T-cell (primary cell): Measurements from ENCODE around the gene AFMID. TPM values are rescaled to one million over a fixed set of nuclear protein-coding genes. Genes with fewer than 3 reads are reported as not detected.
A peak's percentile ranks its signal among the peaks of the same experiment; 100 is the strongest.

Experiments used
- ATAC-seq, 4 experiments: fragments of 200-7000 bp in 3 of 4; fragments of 150-1000 bp in 1 of 4; cut with Tn5 transposase; replicated peaks in 1 of 4; 1 replicate in 3 of 4; 2 replicates in 1 of 4; pipeline ENCODE4 v1.10.0; 2021; ENCODE audit warnings: moderate library complexity in 3 of 4, mild to moderate bottlenecking in 2 of 4, moderate number of reproducible peaks in 1 of 4
- CTCF ChIA-PET, 2 donors: fragments of 300-600 bp; sonication (Branson Sonifier 250); formaldehyde crosslinking; loops; one replicate each; lab custom pipeline; 2022; ENCODE audit warnings: antibody characterized with exemption in 2 of 2; lab: Charles Lee
- POLR2A ChIA-PET, 2 donors: fragments of 300-600 bp; sonication (Branson Sonifier 250); formaldehyde crosslinking; loops; one replicate each; lab custom pipeline; 2022; ENCODE audit warnings: antibody characterized with exemption in 2 of 2; lab: Charles Lee
- DNase-seq, 35 experiments: peaks; one replicate each; pipeline versions ENCODE4 v3.0.0 to v3.0.0-alpha.2; 2013 to 2023
- H3K27ac ChIP-seq: one replicate; pipeline ENCODE4 v1.5.1; 2013; ENCODE audit warnings: low read length
- H3K27me3 ChIP-seq, 2 experiments: replicated peaks in 1 of 2; 1 replicate in 1 of 2; 2 replicates in 1 of 2; pipeline versions ENCODE4 v1.6.1 to v1.7.0; 2013; ENCODE audit warnings: low read length in 1 of 2, mixed read lengths in 1 of 2; ENCODE audit not compliant: control insufficient read depth in 2 of 2, insufficient read depth in 2 of 2; ENCODE audit errors: extremely low read depth in 1 of 2
- H3K36me3 ChIP-seq, 2 donors: 1 replicate in 1 of 2; 2 replicates in 1 of 2; pipeline versions ENCODE4 v1.6.1 to v1.7.0; 2013; ENCODE audit warnings: low read length in 1 of 2; ENCODE audit not compliant: control insufficient read depth in 2 of 2, insufficient read depth in 1 of 2; ENCODE audit errors: extremely low read depth in 1 of 2
- H3K4me1 ChIP-seq, 2 experiments: 1 replicate in 1 of 2; 2 replicates in 1 of 2; pipeline versions ENCODE4 v1.6.1 to v1.7.0; 2013; ENCODE audit warnings: low read length in 2 of 2, mixed read lengths in 1 of 2; ENCODE audit not compliant: insufficient read depth in 2 of 2, control insufficient read depth in 1 of 2; ENCODE audit errors: extremely low read depth in 1 of 2
- H3K4me3 ChIP-seq, 2 donors: 1 replicate in 1 of 2; 2 replicates in 1 of 2; pipeline versions ENCODE4 v1.5.1 to v1.7.0; 2013; ENCODE audit warnings: mild to moderate bottlenecking in 2 of 2, low read length in 1 of 2, moderate library complexity in 1 of 2; ENCODE audit not compliant: control insufficient read depth in 1 of 2; ENCODE audit errors: extremely low read depth in 1 of 2
- H3K9me3 ChIP-seq: 2 replicates; pipeline ENCODE4 v1.7.0; 2013
- H3K27ac Mint-ChIP-seq, 2 donors: one replicate each; pipeline ENCODE4 v1.8.0; 2020 to 2021; ENCODE audit warnings: mild to moderate bottlenecking in 2 of 2, mixed read lengths in 2 of 2
- H3K27me3 Mint-ChIP-seq, 2 donors: one replicate each; pipeline ENCODE4 v1.8.0; 2021 to 2022; ENCODE audit warnings: mixed read lengths in 2 of 2
- H3K36me3 Mint-ChIP-seq: one replicate; pipeline ENCODE4 v1.8.0; 2021; ENCODE audit warnings: mixed read lengths
- H3K4me1 Mint-ChIP-seq, 3 donors: one replicate each; pipeline ENCODE4 v1.8.0; 2020 to 2022; ENCODE audit warnings: mixed read lengths in 3 of 3, mild to moderate bottlenecking in 1 of 3
- H3K4me3 Mint-ChIP-seq, 3 donors: one replicate each; pipeline ENCODE4 v1.8.0; 2020 to 2022; ENCODE audit warnings: mild to moderate bottlenecking in 3 of 3, mixed read lengths in 3 of 3, moderate library complexity in 3 of 3
- H3K9me3 Mint-ChIP-seq, 3 donors: one replicate each; pipeline ENCODE4 v1.8.0; 2020 to 2022; ENCODE audit warnings: mixed read lengths in 3 of 3
- WGBS: methylation state at CpG from one replicate; pipeline ENCODE4 v1.1.5; 2013; ENCODE audit warnings: missing lambda C conversion rate; ENCODE audit not compliant: insufficient coverage; 5-methylcytosine and 5-hydroxymethylcytosine counted together
- total RNA-seq, 35 experiments: library from RNA in 6 of 35; stranded (reverse) in 6 of 35; fragments of 120-200 nt in 1 of 35; gene quantifications; one replicate each; pipeline versions ENCODE4 v1.2.1 to v1.2.4 and lab custom pipeline; 2013 to 2026

AFMID gene
- total RNA-seq, 5 donors from 2014 or later (not counting 1 experiment from before 2014, with no cell fraction given): 2.3 to 5.9 (median 3.4) TPM

GRCh38 chr17:78247304-78247703, 60.1 kb downstream of the AFMID start:
- no peaks in the 10 kb centered on the region for H3K36me3 ChIP-seq
- peaks cover 0 to 3% (median 2%) of the 10 kb centered on the region in 3 donors for H3K9me3 Mint-ChIP-seq
- H3K36me3 Mint-ChIP-seq: no peaks in the 10 kb centered on the region
- H3K4me1 Mint-ChIP-seq: peaks cover 16 to 26% (median 23%) of the 10 kb centered on the region in 3 donors
- POLR2A ChIA-PET: no interaction called here
- H3K9me3 ChIP-seq: no peaks in the 10 kb centered on the region
- H3K4me1 ChIP-seq: peaks cover 11 to 29% of the 10 kb centered on the region in 2 experiments
- peaks cover 0 to 16% of the 10 kb centered on the region in 2 experiments for H3K27me3 ChIP-seq
- H3K4me3 Mint-ChIP-seq: no peak overlapping the region
- ATAC-seq: no peak
- no peak overlapping the region for H3K27ac ChIP-seq
- CTCF ChIA-PET: interaction anchor here in 1 of 2 donors (0.7 kb wide), 1 partner anchor 108 kb away, joined by 3 read pairs; no protein-coding TSS in a partner anchor
- H3K27ac Mint-ChIP-seq: no peak overlapping the region
- H3K27me3 Mint-ChIP-seq: no peaks in the 10 kb centered on the region
- 90% methylated on average over 2 of the region's 8 CpGs for WGBS
- no peak overlapping the region for H3K4me3 ChIP-seq
- DNase-seq: no peak

GRCh38 chr17:78248051-78248914, 61.1 kb downstream of the AFMID start:
- CTCF ChIA-PET: no interaction called here
- Histone ChIP-seq H3K27me3 (peaks cover 0 to 16% of the 10 kb centered on the region in 2 experiments), H3K9me3 (no peaks in the 10 kb centered on the region)

DNA sequence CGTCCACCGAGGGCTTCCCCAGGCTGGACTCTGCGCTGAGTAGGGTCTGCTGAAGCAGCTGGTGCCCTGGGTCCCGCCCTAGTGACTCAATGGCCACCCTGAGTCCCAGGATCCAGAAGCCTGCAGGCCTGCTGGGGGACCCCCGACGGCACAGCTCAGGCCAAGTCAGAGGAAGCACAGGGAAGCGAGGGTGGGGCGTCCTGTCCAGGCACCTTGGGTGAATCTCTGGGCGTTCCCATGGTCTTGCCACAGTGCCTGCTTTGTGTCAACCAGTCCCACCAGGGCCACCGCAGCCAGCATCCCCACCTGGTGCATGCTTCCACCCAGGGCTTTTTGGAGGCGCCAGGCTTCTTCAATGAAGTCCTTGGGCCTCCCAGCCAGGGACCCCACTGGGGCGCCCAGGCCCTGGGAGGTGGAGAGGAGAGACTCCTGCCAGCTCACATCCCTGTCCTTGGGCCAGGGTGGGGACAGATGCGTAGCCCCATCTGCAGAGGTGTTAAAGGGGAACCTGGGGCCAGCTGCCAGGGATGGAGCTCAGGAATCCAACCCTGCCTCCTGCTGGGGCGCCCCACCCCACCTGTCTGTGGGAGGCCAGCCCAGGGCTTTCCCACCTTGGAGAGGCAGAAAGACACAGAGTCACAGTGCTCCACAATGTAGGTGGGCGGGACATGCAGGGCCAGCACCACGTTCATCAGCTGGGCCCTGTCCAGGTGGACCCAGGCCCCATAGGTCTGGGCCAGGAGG, 62.1 kb downstream of the AFMID start:
- H3K4me3 Mint-ChIP-seq: peak overlapping the region in 1 of 3 donors; percentile 39
- Histone ChIP-seq H3K27ac (no peak overlapping the region), H3K4me3 (no peak overlapping the region), H3K4me1 (peaks cover 20 to 47% of the 10 kb centered on the region in 2 experiments), H3K36me3 (no peaks in the 10 kb centered on the region), H3K27me3 (peaks cover 0 to 16% of the 10 kb centered on the region in 2 experiments), H3K9me3 (no peaks in the 10 kb centered on the region)
- no peak for DNase-seq
- ATAC-seq: no peak
- POLR2A ChIA-PET: interaction anchor here in 1 of 2 donors (0.6 kb wide), 1 partner anchor 47 kb away, joined by 5 read pairs; no protein-coding TSS in a partner anchor
- no peak overlapping the region for H3K27ac Mint-ChIP-seq
- no peaks in the 10 kb centered on the region for H3K36me3 Mint-ChIP-seq
- H3K4me1 Mint-ChIP-seq: peaks cover 32 to 39% (median 37%) of the 10 kb centered on the region in 3 donors
- WGBS: 93% methylated on average over 13 of the region's 16 CpGs
- no peaks in the 10 kb centered on the region for H3K27me3 Mint-ChIP-seq
- CTCF ChIA-PET: interaction anchor here (0.9 to 1.9 kb wide), 5 partner anchors 164 to 230 kb away, joined by 3 to 5 read pairs (median 4); no protein-coding TSS in a partner anchor
- peaks cover 0 to 3% (median 2%) of the 10 kb centered on the region in 3 donors for H3K9me3 Mint-ChIP-seq

More at GRCh38 chr17:78248051-78248914, 61.1 kb downstream of the AFMID start:
- Mint-ChIP-seq H3K27me3 (no peaks in the 10 kb centered on the region), H3K27ac (no peak overlapping the region), H3K4me3 (no peak overlapping the region), H3K36me3 (no peaks in the 10 kb centered on the region), H3K9me3 (peaks cover 0 to 3% (median 2%) of the 10 kb centered on the region in 3 donors), H3K4me1 (peaks cover 26 to 36% (median 32%) of the 10 kb centered on the region in 3 donors)
- 90% methylated on average over 23 of the region's 30 CpGs for WGBS
- no peaks in the 10 kb centered on the region for H3K36me3 ChIP-seq
- DNase-seq (no peak), ATAC-seq (no peak)
- peaks cover 19 to 39% of the 10 kb centered on the region in 2 experiments for H3K4me1 ChIP-seq
- no peak overlapping the region for H3K4me3 ChIP-seq
- no peak overlapping the region for H3K27ac ChIP-seq
- POLR2A ChIA-PET: no interaction called here

DNA sequence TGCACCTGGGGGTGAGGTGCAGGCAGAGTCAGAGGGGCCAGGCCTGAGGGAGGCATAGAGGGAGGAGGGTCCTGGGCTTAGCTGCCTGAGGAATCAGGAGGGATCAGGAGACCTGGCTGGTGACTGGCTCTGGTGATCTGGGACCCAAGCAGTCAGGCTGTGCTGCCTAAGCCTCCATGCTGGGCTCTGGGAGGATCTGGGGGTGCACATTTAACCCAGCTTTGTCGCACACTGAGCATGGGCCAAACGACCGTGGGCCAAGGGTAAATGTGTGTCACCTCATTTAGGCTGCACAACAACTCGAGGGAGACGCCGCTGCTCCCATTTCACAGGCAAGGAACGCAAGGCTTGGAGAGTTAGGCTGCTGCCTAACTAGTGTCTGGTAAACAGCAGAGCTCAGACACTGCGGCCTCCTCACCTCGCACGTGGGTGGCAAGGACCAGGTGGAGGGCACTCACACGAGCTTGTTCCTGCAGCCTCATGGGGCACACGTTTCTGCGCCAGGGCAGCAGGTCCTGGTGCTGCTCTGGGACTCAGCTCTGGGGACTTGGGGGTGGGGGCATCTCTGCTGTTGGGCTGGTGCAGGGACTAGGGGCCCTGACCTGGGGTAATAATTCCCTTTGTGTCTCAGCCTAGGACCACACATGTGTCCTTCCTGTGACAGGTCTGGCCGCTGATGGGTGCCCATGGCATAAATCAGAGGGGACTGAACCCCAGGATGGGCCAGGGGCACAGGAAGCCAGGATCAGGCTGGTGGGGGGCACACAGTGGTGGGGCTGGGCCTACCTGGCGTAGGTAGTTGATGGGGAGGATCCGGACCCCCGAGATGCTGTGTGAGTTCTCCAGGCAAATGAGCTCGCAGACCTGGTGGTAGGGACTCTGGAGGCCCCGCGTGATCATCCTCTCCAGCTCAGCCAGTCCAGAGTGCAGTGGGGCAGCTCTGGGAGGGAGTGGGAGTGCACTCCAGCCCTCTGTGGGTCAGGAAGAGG, 63.0 kb downstream of the AFMID start:
- ATAC-seq: no peak
- H3K27me3 Mint-ChIP-seq: no peaks in the 10 kb centered on the region
- H3K4me3 Mint-ChIP-seq: peak overlapping the region in 1 of 3 donors; percentile 82
- ChIA-PET CTCF (interaction anchor here (0.6 to 1.9 kb wide), 6 partner anchors 138 to 231 kb away, joined by 3 to 5 read pairs (median 4); no protein-coding TSS in a partner anchor), POLR2A (interaction anchor here (0.5 to 0.6 kb wide), 3 partner anchors 32 to 987 kb away, joined by 4 to 6 read pairs (median 5); no protein-coding TSS in a partner anchor)
- peaks cover 0 to 3% (median 2%) of the 10 kb centered on the region in 3 donors for H3K9me3 Mint-ChIP-seq
- H3K27me3 ChIP-seq: peaks cover 0 to 16% of the 10 kb centered on the region in 2 experiments
- 75% methylated on average over 19 of the region's 20 CpGs for WGBS
- no peak overlapping the region for H3K27ac ChIP-seq
- no peaks in the 10 kb centered on the region for H3K36me3 Mint-ChIP-seq
- peaks cover 20 to 54% of the 10 kb centered on the region in 2 experiments for H3K4me1 ChIP-seq
- H3K4me1 Mint-ChIP-seq: peaks cover 41 to 44% (median 43%) of the 10 kb centered on the region in 3 donors
- H3K4me3 ChIP-seq: peak overlapping the region in 1 of 2 donors; percentile 50
- no peak overlapping the region for H3K27ac Mint-ChIP-seq
- no peaks in the 10 kb centered on the region for H3K36me3 ChIP-seq
- no peaks in the 10 kb centered on the region for H3K9me3 ChIP-seq
- no peak for DNase-seq

- 7% methylated on average over 23 of the region's 27 CpGs for WGBS
- H3K27ac Mint-ChIP-seq: peak overlapping the region; percentile 93
- Histone ChIP-seq H3K27ac (peak overlapping the region; percentile 82), H3K27me3 (peaks cover 0 to 14% of the 10 kb centered on the region in 2 experiments), H3K36me3 (no peaks in the 10 kb centered on the region), H3K4me1 (peaks cover 20 to 64% of the 10 kb centered on the region in 2 experiments), H3K9me3 (no peaks in the 10 kb centered on the region), H3K4me3 (peak overlapping the region; percentile 50 to 61)
- H3K27me3 Mint-ChIP-seq: no peaks in the 10 kb centered on the region
- ATAC-seq: peak; percentile 39 to 61 (median 46)
- H3K4me3 Mint-ChIP-seq: peak overlapping the region; percentile 76 to 82 (median 79)
- CTCF ChIA-PET: interaction anchor here (0.6 to 1.9 kb wide), 5 partner anchors 10 to 232 kb away, joined by 3 to 5 read pairs (median 4); no protein-coding TSS in a partner anchor
- POLR2A ChIA-PET: interaction anchor here (0.5 to 0.6 kb wide), 3 partner anchors 31 to 988 kb away, joined by 4 to 6 read pairs (median 6); no protein-coding TSS in a partner anchor
- no peaks in the 10 kb centered on the region for H3K9me3 Mint-ChIP-seq
- peak; percentile 56 to 89 (median 78) for DNase-seq
- peaks cover 51 to 52% (median 51%) of the 10 kb centered on the region in 3 donors for H3K4me1 Mint-ChIP-seq
- H3K36me3 Mint-ChIP-seq: no peaks in the 10 kb centered on the region
These were observed 64.0 kb downstream of the AFMID start for GRCh38 chr17:78250891-78251772.
